Ramos (cell line): ENCODE data around the gene ARL4A.

Source experiments
- in situ Hi-C: fragments of 300-500 bp; cut with MboI; formaldehyde crosslinking; loops from one replicate; pipeline ENCODE4 v1.14.3; 2022; ENCODE audit warnings: low sequenced_read_pairs; ENCODE audit not compliant: unreplicated experiment

The ARL4A gene

DNA sequence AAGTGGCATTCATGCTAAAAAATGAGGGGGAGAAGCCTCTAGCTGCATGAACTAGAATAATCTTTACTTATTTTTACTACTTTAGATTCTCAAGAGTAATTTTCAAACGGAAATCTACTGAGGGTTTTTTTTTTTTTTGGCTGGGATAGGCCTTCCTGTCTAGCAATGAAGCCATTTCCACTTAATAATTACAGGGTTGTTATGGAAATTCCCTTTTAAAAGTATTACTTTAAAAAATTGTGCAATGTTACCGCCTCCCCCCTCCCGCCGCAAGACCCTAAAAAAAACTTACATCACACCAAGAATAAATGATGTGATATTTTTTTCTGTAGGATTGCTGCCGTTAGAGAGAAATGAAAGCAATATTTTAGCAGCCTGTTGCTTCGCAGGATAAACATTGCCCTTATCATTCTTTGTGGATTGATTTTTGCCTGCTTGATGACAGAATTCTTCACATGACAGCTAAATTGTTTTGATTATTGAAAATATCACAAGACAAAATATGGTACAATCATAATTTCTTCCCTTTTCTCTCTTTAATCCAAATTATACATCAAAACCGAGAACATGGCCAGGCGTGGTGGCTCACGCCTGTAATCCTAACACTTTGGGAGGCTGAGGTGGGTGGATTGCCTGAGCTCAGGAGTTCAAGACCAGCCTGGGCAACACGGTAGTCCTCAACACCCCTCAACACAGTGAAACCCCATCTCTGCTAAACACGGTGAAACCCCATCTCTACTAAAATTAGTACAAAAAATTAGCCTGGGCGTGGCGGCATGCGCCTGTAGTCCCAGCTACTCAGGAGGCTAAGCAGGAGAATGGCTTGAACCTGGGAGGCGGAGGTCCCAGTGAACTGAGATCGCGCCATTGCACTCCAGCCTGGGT lies 32.8 kb downstream of the ARL4A start:
- in situ Hi-C loops: no loop called here

DNA sequence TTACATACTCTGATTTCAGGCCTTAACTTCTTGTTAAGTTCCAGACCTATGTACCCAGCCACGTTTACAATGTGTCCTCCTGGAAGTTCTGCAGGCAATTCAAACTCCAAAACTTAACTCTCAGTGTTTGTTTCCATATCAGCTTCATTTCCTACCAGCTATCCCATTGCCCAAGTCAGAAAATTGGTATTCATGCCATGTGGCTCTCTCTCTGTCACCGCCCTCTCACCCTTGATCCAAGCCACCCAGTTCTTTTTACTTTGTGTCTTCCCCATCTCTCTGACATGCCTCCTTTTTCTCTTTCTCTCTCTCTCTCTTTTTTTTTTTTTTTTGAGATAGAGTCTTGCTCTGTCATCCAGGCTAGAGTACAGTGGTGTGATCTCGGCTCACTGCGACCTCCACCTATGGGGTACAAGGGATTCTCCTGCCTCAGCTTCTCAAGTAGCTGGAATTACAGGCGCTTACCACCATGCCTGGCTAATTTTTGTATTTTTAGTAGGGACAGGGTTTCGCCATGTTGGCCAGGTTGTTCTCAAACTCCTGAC lies 33.9 kb downstream of the ARL4A start:
- in situ Hi-C loops: no loop called here

DNA sequence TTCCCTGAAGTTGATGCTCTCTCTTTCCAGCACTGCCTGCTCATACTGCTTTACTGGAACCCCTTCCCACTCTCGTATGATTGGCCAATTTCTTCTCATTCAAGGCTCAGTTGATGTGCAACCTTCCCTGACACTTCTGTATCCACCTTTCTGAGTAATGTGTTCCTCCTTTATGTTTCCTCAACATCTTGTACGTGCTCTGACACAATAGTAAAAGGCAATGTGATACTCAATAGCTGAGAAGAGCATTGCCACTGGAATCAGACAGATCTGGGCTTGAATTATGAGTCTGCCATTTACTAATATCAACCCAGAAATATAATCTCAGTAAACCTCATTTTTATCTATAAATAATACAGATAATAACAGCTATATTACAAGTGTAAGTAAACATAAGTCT lies 34.7 kb downstream of the ARL4A start:
- in situ Hi-C loops: no loop called here

DNA sequence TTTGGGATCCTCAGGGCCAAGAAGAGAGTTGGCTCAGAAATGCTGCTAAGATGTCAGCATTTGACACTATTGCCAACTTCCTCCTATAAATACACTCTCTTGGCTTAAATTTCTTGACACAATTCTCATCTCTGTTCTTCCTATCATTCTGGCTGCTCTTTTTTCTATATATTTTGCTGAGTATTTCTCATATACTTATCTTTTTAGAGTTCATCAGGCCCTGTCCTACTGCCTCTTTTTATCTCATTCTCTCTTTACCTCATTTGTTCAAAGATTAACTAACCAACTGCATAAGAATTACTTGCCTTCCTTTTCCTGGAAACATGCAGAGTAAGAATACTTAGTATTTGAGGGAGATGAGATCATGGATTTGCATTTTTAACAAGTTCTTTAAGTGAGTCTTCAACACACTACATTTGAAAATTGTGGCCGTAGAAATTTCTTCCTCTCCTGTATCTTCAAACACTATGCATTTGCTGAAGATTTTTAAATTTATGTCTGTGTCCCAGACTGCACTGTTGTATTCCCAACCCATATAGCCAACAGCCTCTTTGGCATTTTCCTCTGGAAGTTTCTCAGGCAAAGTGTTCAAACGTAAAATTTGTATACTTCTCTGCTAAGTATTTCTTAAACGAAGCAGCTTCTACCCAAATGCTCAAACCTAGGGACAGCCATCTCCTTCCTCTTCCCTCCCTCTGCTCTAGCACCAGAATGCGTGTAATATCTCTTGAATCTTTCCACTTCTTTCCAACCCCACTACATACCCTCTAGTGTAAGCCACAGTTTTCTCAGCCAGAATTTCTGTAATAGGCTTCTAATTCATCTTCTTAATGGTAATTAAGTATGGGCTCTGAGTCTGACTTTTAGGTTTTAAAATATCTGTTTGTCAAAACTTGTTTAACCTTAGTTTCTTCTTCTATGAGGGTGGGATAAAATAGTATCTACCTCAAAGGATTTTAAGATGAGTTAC lies 35.5 kb downstream of the ARL4A start:
- in situ Hi-C loops: no loop called here

DNA sequence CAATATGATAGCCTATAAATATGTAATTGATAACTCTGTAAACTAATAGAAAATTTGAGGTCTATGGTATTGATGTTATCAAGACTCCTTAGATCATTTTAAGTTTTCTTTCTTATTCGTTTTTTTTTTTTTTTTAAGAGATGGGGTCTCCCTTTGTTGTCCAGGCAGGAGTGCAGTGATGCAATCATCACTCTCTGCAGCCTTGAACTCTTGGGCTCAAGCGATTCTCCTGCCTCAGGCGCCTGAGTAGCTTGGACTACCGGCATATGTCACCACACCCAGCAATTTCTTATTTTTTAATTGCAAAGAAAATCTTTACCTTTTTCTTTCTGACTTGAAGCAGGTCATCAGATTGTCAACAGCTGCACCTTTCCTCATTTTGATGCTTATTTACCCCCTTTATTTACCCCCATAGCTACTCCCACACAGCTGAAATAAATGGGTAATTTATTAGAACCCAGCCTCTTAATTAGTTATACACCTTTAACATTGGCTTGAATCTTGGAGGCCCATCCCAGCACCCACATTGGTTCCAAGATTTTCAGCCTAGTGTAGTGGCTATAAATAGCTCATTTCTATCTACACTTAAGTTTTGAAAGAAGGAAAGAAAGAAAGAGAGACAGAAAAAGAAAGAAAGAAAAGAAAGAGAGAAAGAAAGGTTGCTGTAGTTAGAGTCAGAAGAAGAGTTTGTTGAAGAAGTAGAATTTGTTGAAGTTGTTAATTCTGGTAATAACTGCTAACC lies 38.3 kb downstream of the ARL4A start:
- in situ Hi-C loops: no loop called here

DNA sequence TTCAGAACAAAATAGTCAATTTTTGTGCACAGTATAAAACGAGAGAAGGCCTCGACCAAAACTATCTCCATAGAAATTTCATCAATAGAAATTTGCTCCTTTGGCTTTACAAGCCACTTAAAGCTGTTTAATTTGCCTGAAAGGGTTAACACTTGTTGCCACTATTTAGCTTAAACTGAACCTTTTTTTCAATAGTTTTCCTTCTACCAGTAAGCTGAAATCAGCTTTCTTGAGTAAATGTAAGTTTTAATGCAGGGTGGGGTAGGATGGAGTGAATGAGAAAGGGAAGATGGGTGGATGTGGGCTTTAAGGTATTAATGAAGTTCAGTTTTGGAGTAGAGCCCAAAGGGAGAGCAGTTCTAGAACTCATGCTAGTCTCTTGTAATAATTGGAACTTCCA lies 39.5 kb downstream of the ARL4A start:
- in situ Hi-C loops: no loop called here

DNA sequence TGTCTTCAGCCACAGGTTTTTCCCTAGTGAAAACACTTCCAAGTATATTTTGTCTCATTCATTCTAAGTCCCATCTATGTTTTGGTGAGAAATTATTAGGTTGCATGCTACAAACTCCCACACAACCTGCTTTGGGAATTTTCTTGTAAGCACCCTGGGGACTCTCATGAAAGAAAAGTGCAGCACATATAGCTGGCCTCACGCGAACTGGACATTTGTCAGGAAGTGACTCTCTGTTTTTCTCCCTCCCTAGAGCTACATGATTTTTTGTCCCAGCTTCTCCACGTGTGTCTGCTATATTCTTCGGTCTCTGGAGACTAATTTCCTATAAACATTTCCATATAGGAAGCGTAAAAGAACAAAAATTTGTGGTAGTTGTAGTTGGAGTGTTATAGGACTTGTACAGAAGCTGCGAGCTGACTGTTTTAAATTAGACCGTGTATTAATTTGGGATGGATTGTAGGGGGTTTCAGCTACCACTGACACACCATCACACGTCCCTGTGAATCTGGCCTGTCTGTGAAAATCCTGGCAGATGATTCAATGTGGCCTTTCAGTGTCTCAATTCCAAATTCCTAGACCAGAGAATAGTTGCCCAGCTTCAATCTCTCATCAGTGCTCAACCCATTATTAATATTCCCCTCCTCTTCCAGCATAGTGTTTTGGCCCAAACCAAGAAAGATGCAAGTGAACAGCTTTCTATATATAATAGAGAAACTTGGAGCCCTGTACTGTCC lies 40.2 kb downstream of the ARL4A start:
- in situ Hi-C loops: no loop called here

DNA sequence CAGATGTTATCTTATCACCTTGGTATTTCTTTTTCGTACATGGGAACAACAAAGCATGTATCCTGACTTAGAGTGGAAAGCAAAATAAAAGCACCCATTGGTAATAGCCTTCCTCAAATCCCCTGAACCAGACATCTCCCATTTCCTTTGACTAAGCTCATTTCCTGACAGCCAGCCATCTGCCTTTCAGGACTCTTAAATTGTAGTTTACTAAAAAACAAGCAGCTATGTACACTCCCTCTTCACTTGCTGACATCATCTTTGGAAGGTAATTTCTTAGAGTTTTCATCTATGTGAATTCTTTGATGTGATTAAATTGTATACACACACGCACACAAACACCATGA lies 40.7 kb downstream of the ARL4A start:
- in situ Hi-C loops: no loop called here

DNA sequence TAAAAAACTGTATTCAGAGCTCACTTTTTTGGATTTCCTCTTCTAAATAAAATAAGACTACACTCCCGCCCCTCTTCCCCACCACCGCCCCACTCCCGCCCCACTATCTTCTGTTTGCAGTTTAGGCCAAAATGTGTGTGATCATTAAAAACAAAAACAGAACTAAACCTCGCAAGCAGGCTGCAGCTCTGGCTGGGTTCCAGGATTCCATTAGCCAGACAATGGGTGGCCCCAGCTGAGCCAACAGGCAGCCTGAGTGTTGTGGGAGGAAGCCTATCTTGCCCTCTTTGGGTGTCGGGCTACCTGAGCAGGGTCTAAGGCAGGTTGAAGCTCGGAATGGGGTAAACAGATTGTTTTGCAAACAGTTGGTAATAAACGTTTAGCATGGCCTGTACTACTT lies 41.7 kb downstream of the ARL4A start:
- in situ Hi-C loops: no loop called here

DNA sequence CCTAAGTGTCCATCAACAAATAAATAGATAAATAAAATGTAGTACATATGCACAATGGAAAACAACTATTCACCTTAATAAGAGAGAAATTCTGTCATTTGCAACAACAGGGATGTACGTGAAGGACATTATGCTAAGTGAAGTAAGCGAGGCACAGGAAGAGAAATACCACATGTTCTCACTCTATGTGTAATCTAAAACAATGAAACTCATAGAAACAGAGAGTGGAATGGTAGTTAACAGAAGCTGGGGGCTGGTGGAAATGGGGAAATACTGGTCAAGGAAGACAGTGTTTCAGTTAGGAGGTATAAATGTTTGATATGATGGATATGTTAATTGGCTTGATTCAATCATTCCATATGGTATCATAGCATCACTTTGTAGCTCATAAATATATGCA lies 43.1 kb downstream of the ARL4A start:
- in situ Hi-C loops: no loop called here

DNA sequence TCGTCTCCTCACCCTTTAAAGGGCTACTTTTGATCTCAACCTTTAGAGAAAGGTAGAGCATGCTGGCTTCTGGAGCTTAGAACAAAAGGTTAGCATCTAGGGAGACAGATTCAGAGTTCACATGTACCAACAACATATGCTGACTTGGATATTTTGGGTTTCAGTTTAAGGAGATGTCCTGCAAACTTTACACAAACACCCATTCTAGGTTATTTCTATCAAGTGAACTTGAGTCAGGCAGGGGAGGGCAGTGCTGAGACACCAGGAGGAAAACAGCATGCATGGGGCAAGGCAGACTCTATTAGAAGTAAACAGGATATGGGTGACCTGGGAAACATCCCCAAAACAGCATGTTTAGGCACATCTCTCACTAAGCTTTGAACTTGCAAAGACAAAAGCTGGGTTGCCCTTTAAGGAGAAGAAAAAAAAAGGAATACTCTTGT lies 43.8 kb downstream of the ARL4A start:
- in situ Hi-C loops: no loop called here

DNA sequence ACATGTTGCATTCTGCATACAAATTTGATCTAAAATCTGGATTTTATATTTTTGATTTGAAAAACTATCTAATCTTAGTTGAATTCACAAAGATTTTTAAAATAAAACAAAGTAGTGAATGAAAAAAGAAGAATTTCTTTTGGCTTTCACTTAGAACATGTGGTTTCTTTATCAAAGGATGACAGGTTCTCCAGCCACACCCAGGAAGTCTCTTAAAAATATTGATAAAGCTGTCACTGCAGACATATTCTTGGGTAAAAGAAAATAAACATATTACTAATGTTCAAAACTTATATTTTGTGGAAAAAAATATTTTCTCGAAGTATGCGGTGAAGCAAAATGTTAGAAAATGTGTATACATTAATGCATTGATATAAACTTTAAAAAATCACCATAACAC lies 44.3 kb downstream of the ARL4A start:
- in situ Hi-C loops: no loop called here

DNA sequence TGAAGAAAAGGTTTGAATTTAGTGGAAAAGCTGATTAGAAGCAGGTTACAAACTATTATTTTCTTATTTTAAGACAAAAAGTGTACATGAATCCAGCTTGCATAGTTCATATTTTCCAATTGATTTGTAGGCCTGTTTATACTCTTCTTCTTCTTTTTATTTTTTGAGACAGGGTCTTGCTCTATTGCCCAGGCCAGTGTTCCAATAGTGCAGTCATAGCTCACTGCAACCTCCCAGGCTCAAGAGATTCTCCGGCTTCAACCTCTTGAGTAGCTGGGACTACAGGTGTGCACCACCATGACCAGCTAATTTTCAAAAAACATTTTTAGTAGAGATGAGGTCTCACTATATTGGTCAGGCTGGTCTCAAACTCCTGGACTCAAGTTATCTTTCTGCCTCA lies 45.0 kb downstream of the ARL4A start:
- in situ Hi-C loops: no loop called here

DNA sequence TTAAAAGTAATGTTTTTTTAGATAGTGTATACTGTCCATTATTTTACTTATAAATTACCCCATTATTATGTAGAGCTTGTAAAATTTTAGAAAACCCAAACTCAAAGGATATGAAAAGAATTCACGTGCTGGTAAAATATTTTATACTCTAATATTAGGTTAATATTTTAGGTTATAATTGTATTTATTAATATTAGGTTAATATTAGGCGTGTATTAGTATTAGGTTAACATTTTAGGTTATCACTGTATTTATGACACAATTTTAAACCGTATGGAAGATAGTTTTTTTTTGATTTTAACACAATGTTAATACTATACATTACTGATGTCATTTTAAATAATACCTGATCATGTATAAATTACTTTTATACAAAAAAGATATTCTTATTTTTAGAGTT lies 48.5 kb downstream of the ARL4A start:
- in situ Hi-C loops: no loop called here

DNA sequence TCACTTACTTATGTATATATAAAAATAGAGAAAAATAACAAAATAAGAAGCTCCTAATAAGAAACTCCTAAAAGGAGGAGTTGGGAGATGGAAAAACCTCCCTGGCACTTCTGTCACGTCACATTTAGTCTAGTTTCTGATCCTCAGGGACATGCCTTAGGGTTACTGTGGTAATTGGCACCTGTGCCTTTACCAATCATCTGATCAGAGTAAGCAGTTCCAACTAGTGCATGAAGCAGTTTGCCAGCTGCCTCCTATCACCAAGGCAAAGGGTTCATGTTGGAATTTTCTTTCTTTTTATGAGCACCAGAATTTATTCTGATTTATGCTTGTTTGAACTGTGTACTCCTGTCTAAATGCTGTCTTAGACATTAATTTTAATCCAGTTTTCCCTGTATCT lies 49.9 kb downstream of the ARL4A start:
- in situ Hi-C loops: no loop called here

DNA sequence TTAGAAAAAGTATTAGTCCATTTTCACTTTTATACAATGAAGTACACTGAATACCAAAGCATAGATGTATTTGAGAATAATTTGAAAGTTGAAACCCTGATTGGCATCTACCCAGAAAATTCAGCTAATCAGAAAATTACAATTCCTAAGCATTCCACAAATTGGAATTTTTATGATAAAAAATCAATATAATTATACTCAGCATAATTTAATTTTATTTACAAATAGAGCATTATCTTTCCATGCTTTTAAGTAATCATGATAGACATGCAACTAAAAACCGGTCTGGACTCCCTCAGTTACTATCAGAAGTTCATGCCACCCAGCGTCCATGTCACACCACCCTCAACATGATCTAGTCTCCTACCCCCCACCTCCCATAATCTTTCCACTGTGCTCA lies 50.4 kb downstream of the ARL4A start:
- in situ Hi-C loops: no loop called here

DNA sequence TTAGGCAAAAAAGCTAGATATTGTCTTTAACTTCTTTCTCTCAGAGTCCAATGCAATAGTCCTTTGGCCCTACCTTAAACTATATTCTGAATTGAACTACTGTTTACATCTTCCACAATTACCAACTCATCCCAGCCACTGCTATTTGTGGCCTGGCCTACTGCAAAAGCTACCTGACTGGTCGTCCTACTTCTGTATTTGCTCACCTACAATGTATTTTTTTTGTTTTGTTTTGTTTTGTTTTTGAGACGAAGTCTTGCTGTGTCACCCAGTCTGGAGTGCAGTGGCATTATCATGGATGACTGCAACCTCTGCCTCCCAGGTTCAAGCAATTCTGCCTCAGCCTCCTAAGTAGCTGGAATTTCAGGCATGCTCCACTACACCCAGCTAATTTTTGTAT lies 51.2 kb downstream of the ARL4A start:
- in situ Hi-C loops: no loop called here
